ENCODE data around the gene KLHL35.

- TF ChIP-seq POLR2AphosphoS5 (IDR thresholded peaks at IDR 0.05; ENCODE audit: low read depth, low read length), result no peak
- no peak for TF ChIP-seq TAF1 (IDR thresholded peaks at IDR 0.05; ENCODE audit: borderline replicate concordance, insufficient read depth, low read length)
- TF ChIP-seq, protein P1, sequence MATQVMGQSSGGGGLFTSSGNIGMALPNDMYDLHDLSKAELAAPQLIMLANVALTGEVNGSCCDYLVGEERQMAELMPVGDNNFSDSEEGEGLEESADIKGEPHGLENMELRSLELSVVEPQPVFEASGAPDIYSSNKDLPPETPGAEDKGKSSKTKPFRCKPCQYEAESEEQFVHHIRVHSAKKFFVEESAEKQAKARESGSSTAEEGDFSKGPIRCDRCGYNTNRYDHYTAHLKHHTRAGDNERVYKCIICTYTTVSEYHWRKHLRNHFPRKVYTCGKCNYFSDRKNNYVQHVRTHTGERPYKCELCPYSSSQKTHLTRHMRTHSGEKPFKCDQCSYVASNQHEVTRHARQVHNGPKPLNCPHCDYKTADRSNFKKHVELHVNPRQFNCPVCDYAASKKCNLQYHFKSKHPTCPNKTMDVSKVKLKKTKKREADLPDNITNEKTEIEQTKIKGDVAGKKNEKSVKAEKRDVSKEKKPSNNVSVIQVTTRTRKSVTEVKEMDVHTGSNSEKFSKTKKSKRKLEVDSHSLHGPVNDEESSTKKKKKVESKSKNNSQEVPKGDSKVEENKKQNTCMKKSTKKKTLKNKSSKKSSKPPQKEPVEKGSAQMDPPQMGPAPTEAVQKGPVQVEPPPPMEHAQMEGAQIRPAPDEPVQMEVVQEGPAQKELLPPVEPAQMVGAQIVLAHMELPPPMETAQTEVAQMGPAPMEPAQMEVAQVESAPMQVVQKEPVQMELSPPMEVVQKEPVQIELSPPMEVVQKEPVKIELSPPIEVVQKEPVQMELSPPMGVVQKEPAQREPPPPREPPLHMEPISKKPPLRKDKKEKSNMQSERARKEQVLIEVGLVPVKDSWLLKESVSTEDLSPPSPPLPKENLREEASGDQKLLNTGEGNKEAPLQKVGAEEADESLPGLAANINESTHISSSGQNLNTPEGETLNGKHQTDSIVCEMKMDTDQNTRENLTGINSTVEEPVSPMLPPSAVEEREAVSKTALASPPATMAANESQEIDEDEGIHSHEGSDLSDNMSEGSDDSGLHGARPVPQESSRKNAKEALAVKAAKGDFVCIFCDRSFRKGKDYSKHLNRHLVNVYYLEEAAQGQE (IDR thresholded peaks at IDR 0.05; ENCODE audit: insufficient read depth in 1 of 2, low read depth in 2 of 2, low read length in 2 of 2), result no peak
- TF ChIP-seq SIN3A (IDR thresholded peaks at IDR 0.05; ENCODE audit: borderline replicate concordance, insufficient read depth, low read length), result no peak
- no peak for TF ChIP-seq FOXP2 (optimal IDR thresholded peaks at IDR 0.05; ENCODE audit: borderline replicate concordance, extremely low read depth, extremely low read length, insufficient read depth)
These were observed 6.0 kb upstream of the KLHL35 start for GRCh38 chr11:75439026-75439425.

Measured in PFSK-1 (cell line).